T-helper 2 cell (primary cell): Measurements from ENCODE around the gene PSMG3.

ENCODE experiments used
- DNase-seq, 5 experiments: peaks; one replicate each; pipeline versions ENCODE4 v3.0.0 to v3.0.0-alpha.2; 2012 to 2022

The PSMG3 gene

DNA sequence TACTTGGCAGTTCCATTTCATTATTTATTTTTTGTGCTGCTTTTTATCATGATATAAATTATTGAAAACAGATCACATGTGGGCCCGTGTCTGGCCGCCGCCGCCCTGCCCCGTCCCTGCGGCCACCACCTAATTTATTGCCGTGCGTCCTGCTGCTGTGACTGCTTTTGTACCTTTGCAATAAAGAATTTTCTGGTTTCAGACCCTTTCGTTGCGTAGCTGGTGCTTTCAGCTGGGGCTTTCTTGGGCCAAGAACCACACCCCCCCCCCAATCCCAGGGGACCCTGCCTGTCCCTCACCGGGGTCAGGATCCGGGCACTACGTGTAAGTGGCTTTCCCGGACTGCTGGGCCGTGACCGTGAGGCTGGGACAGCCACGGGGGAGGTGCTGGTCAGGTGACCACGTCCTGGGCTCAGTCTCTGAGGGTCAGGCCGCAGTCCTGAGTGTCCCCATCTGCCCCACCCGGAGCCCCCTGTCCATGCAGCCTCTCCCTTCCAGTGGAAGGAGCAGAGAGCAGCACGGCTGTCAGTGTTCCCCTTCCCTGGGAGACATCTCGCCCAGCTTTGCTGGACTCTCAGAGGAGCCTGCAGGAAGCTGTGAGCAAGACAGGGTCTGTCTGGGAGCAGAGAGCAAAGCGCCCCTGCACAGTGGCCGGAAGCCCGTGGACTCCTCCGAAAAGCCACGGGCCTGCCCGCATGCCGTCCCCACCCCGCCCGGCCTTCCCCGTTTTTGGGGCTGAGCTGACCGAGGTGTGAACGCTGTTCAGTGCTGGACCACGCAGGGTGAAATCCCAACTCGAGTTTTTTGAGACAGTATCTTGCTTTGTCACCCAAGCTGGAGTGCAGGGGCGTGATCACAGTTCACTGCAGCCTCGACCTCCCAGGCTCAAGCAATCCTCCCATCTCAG lies 26.7 kb downstream of the PSMG3 start:
- no peak for DNase-seq

DNA sequence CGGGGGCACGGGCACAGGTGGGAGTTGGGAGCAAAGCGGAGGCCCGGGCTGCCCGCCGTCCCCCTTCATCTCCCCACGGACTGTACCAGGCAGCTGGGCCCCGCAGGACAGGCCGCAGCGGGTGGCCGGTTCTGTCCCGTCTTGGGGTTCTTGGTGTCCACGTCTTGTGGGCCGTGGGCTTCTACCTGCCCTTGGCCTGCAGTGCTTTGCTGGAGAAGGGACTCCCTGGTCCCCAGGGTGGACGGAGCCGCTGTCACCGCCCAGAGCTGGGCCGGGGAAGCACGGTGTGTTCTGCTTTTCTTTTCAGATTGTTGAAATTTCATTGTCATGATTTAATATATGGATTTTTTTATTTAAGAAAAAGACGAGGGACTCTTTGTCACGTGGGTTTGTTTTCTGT lies 27.5 kb downstream of the PSMG3 start:
- DNase-seq: no peak

DNA sequence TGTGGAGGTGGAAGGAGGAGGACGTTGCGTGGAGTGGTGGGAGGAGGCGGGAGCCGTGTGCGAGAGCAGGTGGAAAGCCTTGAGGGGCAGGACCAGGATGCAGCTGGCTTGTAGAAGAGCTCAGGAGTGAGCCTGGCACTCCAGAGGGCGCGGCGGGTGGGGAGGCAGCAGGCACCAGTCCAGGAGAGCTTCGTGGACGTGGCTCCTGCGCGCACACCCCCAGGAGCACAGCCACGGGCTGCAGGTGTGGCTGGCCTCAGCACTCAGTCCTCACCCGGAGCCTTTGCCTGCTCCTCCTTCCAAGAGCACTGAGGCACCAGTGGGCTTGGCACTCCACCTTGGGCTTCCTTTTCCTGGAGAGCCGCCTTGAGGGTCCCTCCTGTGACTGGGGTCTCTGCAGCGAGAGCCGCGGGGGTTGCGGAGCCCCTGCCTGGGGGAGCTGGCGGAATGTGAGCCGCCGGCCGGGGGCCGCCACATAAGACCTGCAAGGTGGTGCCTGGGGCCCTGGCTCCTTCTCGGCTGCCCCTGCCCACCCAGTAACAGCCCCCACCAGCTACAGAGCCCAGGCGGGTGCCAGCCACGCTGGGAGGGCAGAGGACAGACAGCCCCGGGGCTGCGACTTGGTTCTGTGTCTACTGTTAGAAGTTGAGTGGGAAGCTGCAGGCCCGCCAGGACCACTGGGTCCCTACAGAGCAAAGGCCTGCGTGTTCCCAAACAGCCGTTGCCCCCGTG lies 28.2 kb downstream of the PSMG3 start:
- DNase-seq: no peak

GRCh38 chr7:1540776-1541271 lies 29.0 kb downstream of the PSMG3 start:
- DNase-seq: no peak

GRCh38 chr7:1539882-1540775 lies 29.7 kb downstream of the PSMG3 start:
- no peak for DNase-seq

DNA sequence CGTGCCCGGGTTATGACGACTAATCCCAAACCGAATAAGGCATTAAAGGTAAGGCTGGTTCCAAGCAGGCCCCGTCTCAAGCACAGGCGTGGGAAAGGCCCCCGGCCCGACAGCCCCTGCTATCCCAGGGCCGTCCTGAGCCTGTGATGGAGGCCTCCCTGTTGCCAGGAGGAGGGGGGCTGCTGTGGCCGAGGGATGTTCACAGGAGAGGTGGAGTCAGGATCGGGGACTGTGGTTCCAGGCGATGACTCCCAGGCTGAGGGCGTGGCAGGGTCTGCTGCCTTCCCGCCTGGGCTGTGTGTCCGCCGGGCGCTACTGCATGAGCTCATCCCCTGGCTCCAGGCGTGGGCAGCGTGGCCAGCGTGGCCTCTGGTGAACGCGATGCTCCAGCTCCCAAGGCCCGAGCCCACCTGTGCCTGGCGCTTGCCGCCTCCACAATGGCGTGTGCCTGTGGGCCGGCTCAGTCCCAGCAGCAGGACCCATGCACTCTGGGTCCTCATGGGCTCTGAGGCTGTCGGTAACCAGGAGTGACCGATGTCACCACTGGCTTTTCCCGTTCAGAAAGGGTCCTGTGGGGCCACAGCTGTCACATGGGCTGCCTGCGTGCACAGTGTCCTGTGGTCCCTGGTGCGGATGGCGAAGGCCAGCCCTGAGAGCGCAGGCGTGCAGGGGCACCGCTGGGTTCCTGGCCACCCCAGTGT lies 30.5 kb downstream of the PSMG3 start:
- DNase-seq: no peak

GRCh38 chr7:1538544-1539180 lies 31.2 kb downstream of the PSMG3 start:
- DNase-seq: no peak

DNA sequence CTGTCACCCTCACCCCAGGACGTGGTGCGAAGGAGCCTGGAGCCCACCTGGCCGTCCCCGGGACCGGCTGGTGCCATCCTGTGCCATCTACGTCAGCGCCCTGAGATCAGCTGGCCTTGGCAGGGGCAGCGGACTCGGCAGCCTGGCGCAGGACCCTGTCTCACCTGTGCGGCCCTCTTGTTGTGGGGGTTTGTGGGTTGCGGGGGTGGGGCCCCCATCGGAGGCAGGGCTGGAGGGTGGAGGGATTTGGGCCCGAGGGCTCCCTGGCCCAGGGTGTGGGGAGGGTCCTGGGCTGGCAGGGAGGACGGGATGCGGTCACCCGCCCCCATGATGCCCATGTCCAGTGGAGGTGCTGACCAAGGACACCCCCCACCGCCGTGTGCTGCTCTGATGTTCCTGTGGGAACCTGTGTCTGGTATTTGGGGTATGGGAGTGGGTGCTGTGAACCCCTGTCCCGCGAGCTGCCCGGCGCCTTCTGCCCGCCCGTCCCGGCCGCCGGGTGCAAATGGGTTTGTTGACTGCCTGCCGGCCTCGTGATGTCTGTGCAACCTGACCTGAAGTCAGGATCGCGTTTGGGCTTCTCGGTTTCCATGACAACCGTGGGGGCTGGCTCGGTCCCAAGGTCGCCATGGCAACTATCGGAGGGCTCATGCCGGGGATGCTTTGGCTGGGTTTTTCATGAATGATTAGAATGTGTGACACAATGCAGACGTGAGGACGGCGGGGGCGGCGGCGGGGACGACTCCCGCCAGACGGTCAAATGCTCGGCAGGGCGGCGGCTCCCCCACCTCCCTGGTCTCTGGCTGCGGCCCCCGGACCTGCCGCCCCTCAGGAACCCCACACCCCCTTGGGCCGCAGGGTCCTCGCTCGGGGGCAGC lies 32.1 kb downstream of the PSMG3 start:
- peak in 1 of 5 experiments; percentile 18 for DNase-seq

DNA sequence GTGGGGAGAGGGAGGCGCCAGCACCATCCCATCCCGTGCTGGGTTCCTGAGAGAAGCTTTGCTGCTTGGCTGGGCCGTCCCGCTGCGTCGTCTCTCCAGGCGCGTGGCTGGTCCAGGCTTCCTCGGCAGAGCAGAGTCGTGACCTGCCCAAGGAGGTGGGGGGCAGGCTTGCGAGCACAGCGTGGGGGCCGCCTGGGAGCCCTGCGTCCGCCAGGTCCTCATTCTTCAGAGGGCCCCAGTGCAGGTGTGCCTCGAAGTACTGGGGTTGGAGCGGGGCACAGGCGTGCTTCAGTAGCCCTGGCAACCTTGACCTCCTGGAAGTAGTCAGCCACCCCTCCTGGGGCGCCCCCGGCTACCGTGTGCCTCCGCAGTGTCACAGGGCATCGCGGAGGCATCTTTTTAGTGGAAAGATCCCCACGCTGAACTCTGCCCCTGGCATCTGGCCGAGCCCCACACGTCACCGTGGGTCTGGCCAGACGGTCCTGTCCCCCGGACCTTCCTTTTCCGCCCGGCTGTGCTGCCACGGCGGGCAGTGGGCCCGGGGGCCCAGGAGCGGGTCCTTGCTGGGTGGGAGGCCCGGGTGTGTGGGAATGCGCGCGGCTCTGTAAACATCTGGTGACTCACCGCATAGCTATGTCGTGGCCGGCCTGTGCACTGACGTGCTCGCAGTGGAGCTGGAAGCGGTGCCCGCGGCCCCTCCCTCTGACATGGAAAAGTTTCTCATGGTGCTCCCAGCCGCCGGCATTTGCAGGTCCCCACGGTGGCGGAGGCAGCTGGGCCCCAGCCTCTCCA lies 32.9 kb downstream of the PSMG3 start:
- DNase-seq: no peak

DNA sequence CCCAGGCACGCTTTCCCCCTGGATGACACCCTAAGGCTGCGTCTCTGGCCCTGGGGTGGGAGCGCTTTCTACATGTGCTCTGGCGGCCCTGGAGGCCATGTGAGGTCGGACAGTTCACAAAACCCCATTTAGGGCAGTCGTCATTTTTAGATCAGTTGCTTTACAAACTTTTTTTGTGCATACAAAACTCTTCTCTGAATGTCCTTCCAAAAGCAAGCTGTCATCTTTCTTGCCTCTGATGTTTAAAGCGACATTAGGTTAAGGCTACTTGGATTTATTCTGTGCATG lies 33.4 kb downstream of the PSMG3 start:
- no peak for DNase-seq

- no peak for DNase-seq
Observed at GRCh38 chr7:1535701-1536454, 34.0 kb downstream of the PSMG3 start.

GRCh38 chr7:1535100-1535458 lies 34.8 kb downstream of the PSMG3 start:
- no peak for DNase-seq

DNA sequence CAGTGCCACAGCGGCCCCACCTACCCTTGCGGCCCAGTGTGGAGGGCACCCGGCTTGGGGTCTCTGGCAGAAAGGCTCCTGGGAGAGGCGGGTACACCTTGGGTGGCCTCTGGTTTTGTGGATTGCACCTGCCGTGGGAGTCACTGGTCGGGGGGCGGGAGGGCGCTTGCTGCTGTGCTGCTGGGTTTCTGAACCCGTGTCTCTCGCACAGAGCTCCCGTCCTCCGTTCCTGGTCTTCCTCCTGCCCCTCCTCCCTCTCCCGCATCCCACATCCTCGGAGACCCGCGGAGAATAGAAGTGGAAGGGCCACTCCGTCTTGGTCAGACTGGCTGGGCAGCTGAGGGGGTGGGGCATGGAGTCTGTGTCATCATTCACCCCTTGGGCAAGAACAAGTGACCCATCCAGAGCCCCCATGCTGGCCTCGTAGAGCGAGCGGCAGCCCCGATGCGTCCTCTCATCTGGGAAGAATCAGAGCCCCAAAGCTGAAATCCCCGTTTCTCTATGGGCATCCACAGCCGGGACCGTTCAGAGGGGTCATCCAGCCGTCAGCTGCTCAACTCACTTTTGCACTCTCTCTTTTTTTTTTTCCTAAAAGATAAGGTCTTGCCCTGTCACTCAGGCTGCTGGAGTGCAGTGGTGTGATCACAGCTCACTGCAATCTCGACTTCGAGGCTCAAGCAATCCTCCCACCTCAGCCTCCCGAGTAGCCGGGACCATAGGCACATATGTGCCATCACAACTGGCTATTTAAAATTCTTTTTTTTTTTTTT lies 35.3 kb downstream of the PSMG3 start:
- no peak for DNase-seq

DNA sequence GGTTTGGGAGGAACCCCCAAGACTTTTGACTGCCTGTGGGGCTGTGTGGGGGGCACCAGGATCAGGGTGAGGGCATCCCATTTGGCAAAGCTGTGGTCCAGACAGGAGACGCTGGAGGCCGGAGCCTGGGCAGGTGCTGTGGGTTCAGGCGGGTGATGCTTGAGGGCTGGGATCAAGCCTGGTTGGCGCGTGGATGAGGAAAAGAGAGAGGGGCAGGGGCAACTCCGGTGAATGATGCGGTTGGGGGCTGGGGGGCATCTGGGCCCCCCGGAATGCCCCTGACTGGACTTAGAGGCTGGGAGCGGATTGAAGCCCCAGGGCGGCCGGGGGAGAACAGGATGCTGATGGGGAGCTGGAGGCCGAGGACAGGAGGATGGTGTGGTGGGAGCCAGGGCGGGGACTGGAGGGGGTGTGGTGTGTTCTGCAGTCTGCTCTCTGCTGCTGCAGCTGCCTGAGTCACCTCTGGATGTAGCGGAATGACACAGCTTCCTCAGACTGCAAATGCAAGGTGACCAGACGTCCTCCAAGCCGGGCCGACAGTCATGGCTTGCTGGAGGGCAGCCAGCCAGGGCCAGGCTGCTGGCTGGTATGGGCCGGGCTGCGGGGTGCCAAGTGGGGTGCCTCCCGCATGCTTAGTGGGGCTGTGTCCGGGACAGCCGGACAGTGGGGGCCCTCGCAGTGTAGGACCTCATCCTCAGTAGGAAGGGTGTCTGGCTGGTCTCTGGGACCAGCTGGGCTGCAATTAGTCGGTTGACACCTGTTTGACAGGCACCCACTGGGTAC lies 36.1 kb downstream of the PSMG3 start:
- peak in 1 of 5 experiments; percentile 68 for DNase-seq

GRCh38 chr7:1533255-1533546 lies 36.6 kb downstream of the PSMG3 start:
- DNase-seq: no peak

- DNase-seq: peak; percentile 18 to 57 (median 37)
Observed at GRCh38 chr7:1532456-1533254, 37.2 kb downstream of the PSMG3 start.

- DNase-seq: no peak
Observed at GRCh38 chr7:1531979-1532455, 37.8 kb downstream of the PSMG3 start.
